ENCODE measurements around the gene ASIC2. TPM values are rescaled to one million over a fixed set of nuclear protein-coding genes. Genes with fewer than 3 reads are reported as not detected.
A peak's percentile ranks its signal among the peaks of the same experiment; 100 is the strongest.

ASIC2 gene
- polyA plus RNA-seq, 6 donors from 2014 or later, result not detected

DNA sequence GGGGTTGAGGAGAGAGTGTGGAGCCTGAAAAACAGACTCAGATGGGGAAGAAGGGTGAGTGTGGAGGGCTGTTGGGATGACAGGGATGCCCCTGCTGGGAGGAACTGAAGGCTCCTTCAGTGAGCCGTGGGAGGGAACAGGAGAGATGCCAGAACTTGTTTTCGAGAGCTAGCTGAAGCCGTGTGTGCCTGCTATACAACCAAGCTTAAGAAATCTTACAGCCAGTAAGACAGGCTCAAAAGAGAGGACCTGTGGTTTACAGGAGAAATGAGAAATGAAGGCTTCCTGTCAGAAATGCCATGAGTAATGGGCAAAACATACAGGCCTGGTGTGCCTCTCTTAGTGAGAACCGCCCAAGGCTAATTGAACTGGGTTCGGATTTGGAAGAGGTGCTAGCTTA, 201.8 kb downstream of the ASIC2 start:
- Mint-ChIP-seq H3K27me3 (peaks cover 9 to 34% (median 22%) of the 10 kb centered on the region in 3 donors), H3K4me3 (no peak overlapping the region), H3K9me3 (peaks cover 0 to 2% (median 0%) of the 10 kb centered on the region in 7 donors), H3K4me1 (no peaks in the 10 kb centered on the region), H3K27ac (peak overlapping the region in 1 of 6 donors; percentile 45), H3K36me3 (no peaks in the 10 kb centered on the region)
- ATAC-seq (ENCODE audit: low read depth in 2 of 2), result no peak
- no peak for DNase-seq

DNA sequence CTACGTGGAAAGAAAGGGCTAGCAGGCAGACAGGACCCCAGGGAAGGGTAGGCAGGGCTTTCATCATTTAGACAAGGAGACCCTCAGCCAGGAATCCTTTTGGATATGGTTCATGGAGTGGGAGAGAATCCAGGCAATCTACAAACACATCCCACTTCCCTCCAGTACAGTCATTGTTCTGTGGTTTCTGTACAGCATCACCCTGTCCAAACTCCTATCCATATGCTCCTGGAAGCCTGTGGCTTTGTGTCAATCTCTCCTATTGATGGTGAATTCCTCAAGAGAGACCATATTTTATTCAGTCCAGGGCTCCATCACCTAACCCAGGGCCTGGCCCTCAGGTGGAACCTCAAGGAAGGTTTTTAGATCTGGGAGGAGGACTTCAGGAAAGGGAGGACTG, 202.3 kb downstream of the ASIC2 start:
- no peaks in the 10 kb centered on the region for H3K4me1 Mint-ChIP-seq
- no peaks in the 10 kb centered on the region for H3K36me3 Mint-ChIP-seq
- ATAC-seq (ENCODE audit: low read depth in 2 of 2) (no peak), DNase-seq (no peak)
- H3K4me3 Mint-ChIP-seq, result no peak overlapping the region
- H3K27me3 Mint-ChIP-seq, result peaks cover 9 to 33% (median 22%) of the 10 kb centered on the region in 3 donors
- H3K27ac Mint-ChIP-seq, result peak overlapping the region in 1 of 6 donors; percentile 45
- peaks cover 0 to 2% (median 0%) of the 10 kb centered on the region in 7 donors for H3K9me3 Mint-ChIP-seq

DNA sequence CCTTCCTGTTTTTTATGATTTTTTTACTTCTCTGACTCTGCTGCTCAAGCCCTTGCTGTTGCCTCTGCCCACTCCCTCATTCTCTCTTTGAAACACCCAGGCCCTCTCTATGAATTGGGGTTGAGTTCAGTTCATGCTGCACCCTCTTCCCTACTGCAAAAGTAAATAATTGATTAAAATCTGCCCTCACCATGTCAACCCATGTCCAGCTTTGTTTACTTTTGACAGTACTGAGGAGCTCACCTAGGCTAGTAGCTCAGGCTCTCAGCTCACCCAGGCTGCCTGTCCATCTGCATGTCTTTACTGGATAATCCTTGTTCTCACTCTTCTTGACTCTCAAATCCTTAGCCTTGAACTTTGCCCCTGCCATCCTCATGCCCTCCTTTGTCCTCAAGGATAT, 206.2 kb downstream of the ASIC2 start:
- Mint-ChIP-seq H3K9me3 (peaks cover 0 to 4% (median 0%) of the 10 kb centered on the region in 7 donors), H3K27ac (peak overlapping the region in 1 of 6 donors; percentile 65), H3K4me3 (no peak overlapping the region), H3K4me1 (no peaks in the 10 kb centered on the region), H3K27me3 (peaks cover 10 to 25% (median 11%) of the 10 kb centered on the region in 3 donors), H3K36me3 (no peaks in the 10 kb centered on the region)
- DNase-seq (no peak), ATAC-seq (ENCODE audit: low read depth in 2 of 2) (no peak)

DNA sequence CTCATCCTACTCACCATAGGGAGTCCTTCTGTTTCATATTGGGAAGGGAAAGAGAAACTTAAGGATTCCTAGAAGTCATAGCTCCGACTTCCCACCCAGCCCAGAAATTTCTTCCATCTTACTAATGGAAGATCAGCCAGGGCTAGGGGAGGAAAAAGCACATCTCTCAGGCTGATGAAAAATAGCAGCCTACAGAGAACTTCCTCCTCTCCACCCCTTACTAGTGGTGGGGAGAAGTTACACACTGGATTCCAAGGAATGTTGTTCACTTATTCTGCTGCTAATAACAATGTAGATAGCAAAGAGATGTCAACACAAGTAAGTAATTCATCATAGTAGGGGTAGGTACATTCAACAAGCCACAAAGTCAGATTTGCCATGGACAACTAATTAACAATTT, 207.1 kb downstream of the ASIC2 start:
- no peak for ATAC-seq (ENCODE audit: low read depth in 2 of 2)
- Mint-ChIP-seq H3K27me3 (peaks cover 8 to 21% (median 13%) of the 10 kb centered on the region in 3 donors), H3K36me3 (no peaks in the 10 kb centered on the region)

DNA sequence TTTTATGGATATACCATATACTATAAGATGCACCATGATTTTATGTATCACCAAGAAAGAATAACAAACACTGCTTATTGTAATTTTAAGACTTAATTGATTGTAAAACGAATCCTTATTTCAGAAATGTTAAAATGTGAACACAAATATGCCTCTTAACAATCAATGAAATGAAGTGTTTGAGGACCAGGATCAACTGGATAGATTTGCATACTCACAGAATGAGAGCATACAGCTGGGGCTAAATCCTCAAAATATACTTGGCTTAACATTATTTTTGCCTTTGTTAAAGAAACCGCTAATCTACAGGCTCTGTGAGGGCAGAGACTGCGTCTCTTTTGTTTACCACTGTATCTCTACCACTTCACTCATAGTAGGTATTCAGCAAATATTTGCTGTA, 207.8 kb downstream of the ASIC2 start:
- H3K27me3 Mint-ChIP-seq, result peaks cover 5 to 14% (median 13%) of the 10 kb centered on the region in 3 donors
- peaks cover 0 to 3% (median 0%) of the 10 kb centered on the region in 7 donors for H3K9me3 Mint-ChIP-seq
- no peaks in the 10 kb centered on the region for H3K36me3 Mint-ChIP-seq
- no peak overlapping the region for H3K4me3 Mint-ChIP-seq
- no peaks in the 10 kb centered on the region for H3K4me1 Mint-ChIP-seq
- no peak for DNase-seq
- no peak overlapping the region for H3K27ac Mint-ChIP-seq
- no peak for ATAC-seq (ENCODE audit: low read depth in 2 of 2)

More for the DNA sequence above, 207.1 kb downstream of the ASIC2 start:
- H3K9me3 Mint-ChIP-seq, result peaks cover 0 to 3% (median 0%) of the 10 kb centered on the region in 7 donors
- no peaks in the 10 kb centered on the region for H3K4me1 Mint-ChIP-seq
- no peak overlapping the region for H3K4me3 Mint-ChIP-seq
- H3K27ac Mint-ChIP-seq, result no peak overlapping the region
- no peak for DNase-seq

DNA sequence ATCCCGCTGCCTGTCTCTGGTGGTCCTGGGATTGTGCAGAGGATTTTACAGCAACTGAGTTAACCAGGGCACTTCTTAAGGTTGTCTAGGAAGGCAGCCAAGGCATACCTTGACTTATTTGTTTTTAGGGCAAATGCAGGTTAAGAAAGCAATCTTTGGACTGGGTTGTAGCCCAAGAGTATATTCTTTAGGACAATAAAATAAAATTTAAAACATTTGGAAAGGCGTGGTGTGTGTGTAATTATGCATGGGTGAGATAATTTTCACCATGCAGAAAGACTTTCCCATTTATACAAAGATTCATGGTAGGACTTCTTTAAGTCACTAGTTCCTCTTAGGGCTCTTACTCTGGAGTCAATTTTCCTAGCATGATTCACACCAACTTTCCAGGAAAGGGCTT, 208.3 kb downstream of the ASIC2 start:
- Mint-ChIP-seq H3K4me1 (no peaks in the 10 kb centered on the region), H3K4me3 (no peak overlapping the region), H3K36me3 (no peaks in the 10 kb centered on the region), H3K27ac (no peak overlapping the region), H3K9me3 (peaks cover 0 to 2% (median 0%) of the 10 kb centered on the region in 7 donors), H3K27me3 (peaks cover 10 to 16% (median 12%) of the 10 kb centered on the region in 3 donors)
- ATAC-seq (ENCODE audit: low read depth in 2 of 2) (no peak), DNase-seq (no peak)

DNA sequence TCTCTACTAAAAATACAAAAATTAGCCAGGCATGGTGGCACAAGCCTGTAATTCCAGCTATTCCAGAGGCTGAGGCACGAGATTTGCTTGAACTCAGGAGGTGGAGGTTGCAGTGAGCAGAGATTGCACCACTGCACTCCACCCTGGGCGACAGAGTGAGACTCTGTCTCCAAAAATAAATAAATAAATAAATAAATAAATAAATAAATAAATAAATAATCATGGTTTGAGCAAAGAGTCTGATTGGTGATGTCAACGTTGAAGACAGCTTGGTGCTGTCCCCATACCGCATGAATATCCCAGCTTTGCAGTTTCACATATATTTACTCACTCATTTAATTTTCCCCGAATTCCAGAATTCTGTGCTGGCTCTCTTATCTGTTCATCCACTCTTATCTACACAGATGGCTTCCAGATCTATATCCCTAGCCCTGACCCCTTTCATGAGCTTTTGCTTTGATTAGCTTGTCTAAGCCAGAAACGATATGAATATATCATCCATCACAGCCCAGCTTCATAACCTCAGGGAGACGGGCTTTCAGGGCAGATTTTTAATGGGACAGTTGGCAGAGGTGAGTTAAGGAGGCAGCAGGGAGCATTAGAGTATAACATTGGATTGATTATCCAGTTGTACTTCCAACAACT, 210.4 kb downstream of the ASIC2 start:
- DNase-seq (no peak), ATAC-seq (ENCODE audit: low read depth in 2 of 2) (no peak)
- no peak overlapping the region for H3K27ac Mint-ChIP-seq
- peaks cover 17 to 27% (median 22%) of the 10 kb centered on the region in 3 donors for H3K27me3 Mint-ChIP-seq
- no peaks in the 10 kb centered on the region for H3K36me3 Mint-ChIP-seq
- no peaks in the 10 kb centered on the region for H3K4me1 Mint-ChIP-seq
- peaks cover 0 to 5% (median 0%) of the 10 kb centered on the region in 7 donors for H3K9me3 Mint-ChIP-seq
- no peak overlapping the region for H3K4me3 Mint-ChIP-seq

DNA sequence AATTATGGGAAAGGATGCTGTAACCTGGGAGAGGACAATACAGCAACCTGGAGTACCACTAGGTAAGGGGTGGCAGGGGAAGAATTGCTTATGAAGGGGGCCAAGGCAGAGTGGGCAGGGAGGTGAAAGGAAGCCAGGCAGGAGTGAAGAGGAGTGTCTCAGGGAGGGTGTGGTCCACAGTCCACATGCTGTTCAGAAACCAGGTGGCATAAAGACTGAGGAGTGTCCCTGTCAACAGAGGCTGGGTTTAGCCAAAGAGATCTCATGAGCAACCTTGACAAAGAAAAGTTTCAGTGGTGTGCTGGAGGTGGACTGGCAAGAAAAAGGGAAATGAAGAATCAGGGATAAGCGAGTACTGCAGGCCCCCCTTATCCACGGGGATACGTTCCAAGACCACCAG, 213.0 kb downstream of the ASIC2 start:
- Mint-ChIP-seq H3K4me1 (no peaks in the 10 kb centered on the region), H3K9me3 (peaks cover 0 to 5% (median 0%) of the 10 kb centered on the region in 7 donors), H3K27ac (peak overlapping the region in 1 of 6 donors; percentile 34), H3K4me3 (no peak overlapping the region), H3K27me3 (peaks cover 26 to 38% (median 37%) of the 10 kb centered on the region in 3 donors), H3K36me3 (no peaks in the 10 kb centered on the region)
- ATAC-seq (ENCODE audit: low read depth in 2 of 2) (no peak), DNase-seq (no peak)

DNA sequence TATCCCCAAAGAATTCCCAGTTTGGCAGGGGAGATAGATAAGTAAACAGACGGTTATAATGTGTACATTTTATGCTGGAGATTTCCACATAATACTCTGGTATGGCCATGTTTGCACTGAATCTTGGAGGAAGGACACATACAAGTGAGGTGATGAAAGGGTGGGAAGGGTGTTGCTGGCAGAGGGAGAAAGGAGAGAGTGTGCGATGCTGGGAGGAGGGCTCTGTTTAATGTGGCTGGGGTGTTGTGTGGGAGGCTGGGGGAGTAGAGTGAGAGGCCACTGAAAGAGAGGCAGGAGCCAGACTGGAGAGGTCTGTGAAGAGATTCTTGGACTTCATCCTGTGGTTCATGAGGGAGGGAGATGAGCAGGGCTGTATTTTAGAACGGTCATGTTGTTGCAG, 213.9 kb downstream of the ASIC2 start:
- Mint-ChIP-seq H3K27me3 (peaks cover 26 to 43% (median 37%) of the 10 kb centered on the region in 3 donors), H3K4me3 (no peak overlapping the region), H3K36me3 (no peaks in the 10 kb centered on the region), H3K9me3 (peaks cover 0 to 5% (median 0%) of the 10 kb centered on the region in 7 donors), H3K4me1 (no peaks in the 10 kb centered on the region), H3K27ac (no peak overlapping the region)
- DNase-seq, result no peak
- ATAC-seq (ENCODE audit: low read depth in 2 of 2), result no peak

DNA sequence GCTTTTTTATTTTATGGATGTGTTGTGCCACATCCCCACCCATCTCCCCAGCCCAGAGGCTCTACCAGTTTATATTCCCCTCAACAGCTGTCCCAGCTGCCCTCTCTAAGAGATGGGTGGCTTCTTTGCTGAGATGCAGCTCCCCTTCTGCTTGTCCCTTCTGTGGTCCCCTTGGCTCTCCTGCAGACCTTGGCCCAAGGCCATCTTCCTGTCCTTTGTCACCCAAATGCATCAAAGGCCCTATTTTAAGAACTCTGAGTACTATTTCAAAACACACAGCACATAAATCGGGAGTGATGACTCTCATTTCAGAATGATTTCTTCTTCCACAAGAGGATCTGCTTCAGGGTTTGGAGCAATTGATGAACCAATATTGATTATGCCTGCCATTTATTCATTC, 216.1 kb downstream of the ASIC2 start:
- DNase-seq, result no peak
- H3K27ac Mint-ChIP-seq, result no peak overlapping the region
- peaks cover 36 to 53% (median 38%) of the 10 kb centered on the region in 3 donors for H3K27me3 Mint-ChIP-seq
- no peaks in the 10 kb centered on the region for H3K36me3 Mint-ChIP-seq
- no peak for ATAC-seq (ENCODE audit: low read depth in 2 of 2)
- H3K4me1 Mint-ChIP-seq, result no peaks in the 10 kb centered on the region
- H3K9me3 Mint-ChIP-seq, result peaks cover 0 to 5% (median 0%) of the 10 kb centered on the region in 7 donors
- H3K4me3 Mint-ChIP-seq, result no peak overlapping the region

DNA sequence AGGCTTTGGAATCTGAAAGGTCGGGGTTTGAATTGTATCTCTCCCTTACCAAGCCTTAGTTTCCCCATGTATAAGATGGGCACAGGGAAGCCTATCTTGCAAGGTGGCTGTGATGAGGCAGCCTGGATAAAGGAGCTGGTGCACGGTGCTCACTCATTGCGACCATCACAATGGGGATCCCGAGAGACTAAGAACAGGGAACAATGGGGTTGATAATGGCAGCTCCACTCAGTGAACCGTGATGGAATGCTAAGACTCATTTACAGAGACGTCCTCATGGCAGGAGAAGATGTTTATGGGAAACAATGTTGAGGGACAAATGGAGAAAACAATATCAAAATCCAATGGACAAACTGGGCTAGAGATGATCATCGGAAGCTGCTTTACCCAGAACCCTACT, 219.7 kb downstream of the ASIC2 start:
- H3K27ac Mint-ChIP-seq, result no peak overlapping the region
- H3K27me3 Mint-ChIP-seq, result peaks cover 23 to 36% (median 29%) of the 10 kb centered on the region in 3 donors
- H3K4me1 Mint-ChIP-seq, result no peaks in the 10 kb centered on the region
- H3K9me3 Mint-ChIP-seq, result peaks cover 0 to 10% (median 2%) of the 10 kb centered on the region in 7 donors
- DNase-seq (no peak), ATAC-seq (ENCODE audit: low read depth in 2 of 2) (no peak)
- peak overlapping the region in 1 of 8 donors; percentile 56 for H3K4me3 Mint-ChIP-seq
- H3K36me3 Mint-ChIP-seq, result no peaks in the 10 kb centered on the region

DNA sequence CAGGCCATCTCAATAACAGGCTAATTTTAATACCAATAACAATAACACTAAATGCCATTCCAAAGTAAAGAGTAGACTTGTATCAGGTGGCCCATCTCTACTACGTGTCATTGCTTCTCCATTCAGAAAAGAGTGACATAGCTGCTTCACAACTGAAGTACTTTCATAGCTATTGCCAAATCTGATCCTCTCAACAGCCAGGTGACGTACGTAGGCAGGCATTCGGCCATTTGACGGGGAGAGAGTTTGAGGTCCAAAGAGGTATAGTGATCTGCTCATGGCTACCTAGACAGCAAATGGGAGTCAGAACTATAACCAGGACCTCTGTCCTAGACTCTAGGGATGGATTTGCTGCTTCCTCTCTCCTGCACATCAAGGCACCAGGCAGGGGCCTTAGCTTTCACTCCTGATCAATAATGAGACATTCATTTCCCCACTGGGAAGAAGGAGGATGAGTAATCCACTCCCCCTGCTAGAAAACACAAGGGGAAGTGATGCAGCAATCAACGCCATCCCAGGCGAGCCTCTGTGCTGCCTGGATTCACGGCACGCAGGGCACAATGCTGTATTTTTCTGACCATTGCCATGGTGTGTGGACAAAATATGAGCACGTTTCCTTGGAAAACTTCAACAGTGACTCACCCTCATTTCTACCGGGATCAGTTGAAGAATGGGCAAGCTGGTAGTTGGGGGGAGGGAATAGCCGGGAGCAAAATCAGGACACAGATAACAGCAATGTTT, 220.5 kb downstream of the ASIC2 start:
- ATAC-seq (ENCODE audit: low read depth in 2 of 2) (no peak), DNase-seq (no peak)
- H3K27me3 Mint-ChIP-seq, result peaks cover 22 to 33% (median 29%) of the 10 kb centered on the region in 3 donors
- no peaks in the 10 kb centered on the region for H3K36me3 Mint-ChIP-seq
- H3K4me3 Mint-ChIP-seq, result no peak overlapping the region
- H3K4me1 Mint-ChIP-seq, result no peaks in the 10 kb centered on the region
- H3K9me3 Mint-ChIP-seq, result peaks cover 0 to 10% (median 2%) of the 10 kb centered on the region in 7 donors
- no peak overlapping the region for H3K27ac Mint-ChIP-seq

DNA sequence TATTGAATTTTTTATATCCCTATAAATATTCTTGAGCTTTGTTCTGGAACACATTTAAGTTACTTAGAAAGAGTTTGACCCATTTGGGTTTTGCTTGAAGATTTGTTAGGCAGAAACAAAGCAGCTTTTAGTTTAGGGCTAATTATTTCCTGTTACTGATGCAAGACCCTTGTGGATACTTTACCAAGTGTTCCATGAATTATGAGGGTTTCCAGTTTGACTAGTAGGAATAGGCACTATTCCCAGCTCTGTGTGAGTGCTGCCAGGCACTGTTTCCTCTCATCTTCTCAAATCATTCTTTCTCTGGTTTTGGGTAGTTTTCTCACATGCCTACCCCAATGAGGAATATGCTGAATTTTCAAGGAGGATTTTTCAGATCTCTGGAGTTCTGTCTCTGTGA, 221.4 kb downstream of the ASIC2 start:
- H3K9me3 Mint-ChIP-seq, result peaks cover 0 to 10% (median 2%) of the 10 kb centered on the region in 7 donors
- no peaks in the 10 kb centered on the region for H3K36me3 Mint-ChIP-seq
- H3K4me1 Mint-ChIP-seq, result no peaks in the 10 kb centered on the region
- H3K27ac Mint-ChIP-seq, result no peak overlapping the region
- no peak overlapping the region for H3K4me3 Mint-ChIP-seq
- peaks cover 14 to 33% (median 25%) of the 10 kb centered on the region in 3 donors for H3K27me3 Mint-ChIP-seq
- no peak for ATAC-seq (ENCODE audit: low read depth in 2 of 2)
- DNase-seq, result no peak

DNA sequence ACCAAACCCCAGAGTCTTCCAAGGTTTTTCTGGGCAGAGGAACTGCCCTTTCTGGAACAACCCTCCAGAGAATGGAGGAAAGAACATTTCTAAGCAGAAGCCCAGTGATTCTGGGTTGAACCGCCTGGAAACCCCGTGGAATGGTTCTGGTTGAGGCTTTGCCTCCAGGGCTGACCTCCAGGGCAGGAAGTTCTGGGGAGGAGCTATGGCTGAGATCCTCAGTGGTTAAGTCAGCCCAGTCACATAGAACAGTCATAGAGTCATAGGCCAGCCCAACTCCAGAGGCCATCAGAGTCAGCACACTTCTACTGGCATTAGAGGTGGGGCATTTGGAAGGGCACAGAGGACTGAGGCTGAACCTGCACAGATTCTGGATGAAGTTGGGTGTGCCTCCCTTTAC, 235.5 kb downstream of the ASIC2 start:
- ATAC-seq (ENCODE audit: low read depth in 2 of 2), result no peak
- DNase-seq, result no peak
- Mint-ChIP-seq H3K9me3 (peaks cover 0 to 12% (median 5%) of the 10 kb centered on the region in 7 donors), H3K4me3 (no peak overlapping the region), H3K4me1 (no peaks in the 10 kb centered on the region), H3K27ac (no peak overlapping the region), H3K27me3 (peaks cover 11 to 22% (median 19%) of the 10 kb centered on the region in 3 donors), H3K36me3 (no peaks in the 10 kb centered on the region)

Data from naive B cell (primary cell).